ENCODE measurements around the gene RALGDS.

DNA sequence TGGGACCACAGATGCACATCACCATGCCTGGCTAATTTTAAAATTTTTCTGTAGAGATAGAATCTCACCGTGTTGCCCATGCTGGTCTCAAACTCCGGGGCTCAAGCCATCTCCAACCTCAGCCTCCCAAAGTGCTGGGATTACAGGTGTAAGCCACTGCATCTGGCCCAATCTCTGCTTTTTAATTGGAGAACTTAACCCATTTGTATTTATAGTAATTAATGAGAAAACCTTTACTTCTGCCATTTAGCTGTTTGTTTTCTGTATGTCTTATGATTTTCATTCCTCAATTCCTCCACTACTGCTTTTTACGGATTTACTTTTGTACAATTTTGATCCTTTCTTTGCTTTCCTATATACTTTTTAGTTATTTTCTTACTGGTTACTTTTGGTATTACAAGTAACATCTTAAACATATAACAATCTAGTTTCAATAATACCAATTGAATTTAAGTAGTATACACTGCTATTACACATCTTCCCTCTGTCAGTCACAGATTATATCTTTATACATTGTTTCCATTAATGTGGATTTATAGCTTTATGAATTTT is 26.1 kb downstream of the RALGDS start:
- TF ChIP-seq CTCF (IDR thresholded peaks at IDR 0.05) (peak in 1 of 3 experiments; percentile 52), POLR2A (IDR thresholded peaks at IDR 0.05) (no peak)
